H1 (cell line): ENCODE measurements around the gene NME7. TPM values are rescaled to one million over a fixed set of nuclear protein-coding genes. Genes with fewer than 3 reads are reported as not detected.

Experiments
- ASH2L ChIP-seq: fragments of 200-600, 300-600 bp; sonication (generic); IDR thresholded peaks from one replicate; pipeline ENCODE4 v1.7.1; 2017; ENCODE audit warnings: low read length
- CHD2 ChIP-seq: IDR thresholded peaks from 2 replicates; pipeline ENCODE4 v1.6.1; 2012; ENCODE audit warnings: low read length, improper control_type of control experiment
- CTCF ChIP-seq, 3 experiments: IDR thresholded peaks; 1 replicate in 2 of 3; 2 replicates in 1 of 3; pipeline versions ENCODE4 v1.5.1 to v1.6.1; 2011; ENCODE audit warnings: low read length in 3 of 3, mild to moderate bottlenecking in 3 of 3, inconsistent platforms in 2 of 3, low read depth in 1 of 3, moderate library complexity in 1 of 3; ENCODE audit not compliant: insufficient read depth in 1 of 3; ENCODE audit errors: control extremely low read depth in 1 of 3
- EZH2 ChIP-seq: fragments of 200-600 bp; sonication (generic); IDR thresholded peaks from 2 replicates; pipeline ENCODE4 v1.7.1; 2012; ENCODE audit warnings: low read depth, mild to moderate bottlenecking, moderate library complexity, low read length, inconsistent platforms; ENCODE audit not compliant: severe bottlenecking
- FOSL1 ChIP-seq: IDR thresholded peaks from 2 replicates; pipeline ENCODE4 v1.6.1; 2011; ENCODE audit warnings: mild to moderate bottlenecking, low read depth, low read length, moderate library complexity; ENCODE audit not compliant: insufficient read depth
- NANOG ChIP-seq: IDR thresholded peaks from 2 replicates; pipeline ENCODE4 v1.6.1; 2011; ENCODE audit warnings: low read length, low read depth, mild to moderate bottlenecking, inconsistent platforms; ENCODE audit not compliant: insufficient read depth, poor library complexity, severe bottlenecking
- NRF1 ChIP-seq: IDR thresholded peaks from 2 replicates; pipeline ENCODE4 v1.6.1; 2011; ENCODE audit warnings: mild to moderate bottlenecking, low read depth, low read length, improper control_type of control experiment
- SUZ12 ChIP-seq: fragments of 200-600 bp; sonication (generic); IDR thresholded peaks from 2 replicates; pipeline ENCODE4 v1.6.1; 2012; ENCODE audit warnings: mild to moderate bottlenecking, inconsistent platforms, low read length, moderate library complexity, mixed read lengths
- polyA plus RNA-seq, 7 experiments: library from polyadenylated mRNA; depleted of rRNA in 3 of 7; stranded (reverse) in 5 of 7; unstranded in 2 of 7; fragments of >200 nt in 5 of 7; fragments of 200-250 nt in 2 of 7; gene quantifications; 1 replicate in 5 of 7; 2 replicates in 1 of 7; 4 replicates in 1 of 7; pipeline versions ENCODE4 v1.2.1 to v1.2.3, GENCODE V29; 2011 to 2013; ENCODE audit warnings: missing spikeins in 2 of 7, mixed read lengths in 2 of 7
- total RNA-seq: library from RNA; stranded (reverse); fragmentation: NEBNext Ultra II Directional; extraction: Animal tissue kit (Norgen Biotek cat#: 25700); gene quantifications from 2 replicates; pipeline ENCODE4 v1.2.1, GENCODE V29; 2021

NME7 gene
- total and polyA plus RNA-seq, 2 of the 8 experiments (the other 6 are each of a cell fraction or from before 2014, with no cell fraction given), result 11.6 to 28.5 TPM

- no peak for TF ChIP-seq FOSL1
- no peak for TF ChIP-seq SUZ12
- no peak for TF ChIP-seq ASH2L
- no peak for TF ChIP-seq CTCF (IDR thresholded peaks at IDR 0.05; ENCODE audit: control extremely low read depth in 1 of 3, insufficient read depth in 1 of 3, low read depth in 1 of 3, low read length in 3 of 3)
- TF ChIP-seq NRF1, result no peak
- TF ChIP-seq NANOG, result no peak
- TF ChIP-seq CHD2, result no peak
- no peak for TF ChIP-seq EZH2
- TF ChIP-seq, all 59 proteins: peak for 0
Measured at GRCh38 chr1:169307176-169307575, 60.4 kb downstream of the NME7 start (continued).
